GM13977 (cell line): Measurements from ENCODE around the gene TBC1D2.
"Not testable (repeated sequence)": the region's sequence is repeated elsewhere in the genome, so short reads cannot be mapped to it uniquely, and the experiment has no call there.

Experiments
- DNase-seq: peaks from one replicate; pipeline ENCODE4 v3.0.0; 2012; ENCODE audit warnings: low spot score
- in situ Hi-C: fragments of 300-500 bp; cut with MboI; formaldehyde crosslinking; loops from one replicate; pipeline ENCODE4 v1.12.0; 2022; ENCODE audit warnings: low sequenced_read_pairs, low pct_unique_long_range_greater_than_20kb, mixed read lengths, inconsistent platforms; ENCODE audit not compliant: unreplicated experiment
- TF ChIP-seq, protein P1 (sequence below): IDR thresholded peaks from 2 replicates; pipeline ENCODE4 v1.5.1; 2012; ENCODE audit warnings: mild to moderate bottlenecking, control low read depth; ENCODE audit not compliant: insufficient read depth; ENCODE audit errors: extremely low read depth, missing control alignments

TBC1D2 gene

DNA sequence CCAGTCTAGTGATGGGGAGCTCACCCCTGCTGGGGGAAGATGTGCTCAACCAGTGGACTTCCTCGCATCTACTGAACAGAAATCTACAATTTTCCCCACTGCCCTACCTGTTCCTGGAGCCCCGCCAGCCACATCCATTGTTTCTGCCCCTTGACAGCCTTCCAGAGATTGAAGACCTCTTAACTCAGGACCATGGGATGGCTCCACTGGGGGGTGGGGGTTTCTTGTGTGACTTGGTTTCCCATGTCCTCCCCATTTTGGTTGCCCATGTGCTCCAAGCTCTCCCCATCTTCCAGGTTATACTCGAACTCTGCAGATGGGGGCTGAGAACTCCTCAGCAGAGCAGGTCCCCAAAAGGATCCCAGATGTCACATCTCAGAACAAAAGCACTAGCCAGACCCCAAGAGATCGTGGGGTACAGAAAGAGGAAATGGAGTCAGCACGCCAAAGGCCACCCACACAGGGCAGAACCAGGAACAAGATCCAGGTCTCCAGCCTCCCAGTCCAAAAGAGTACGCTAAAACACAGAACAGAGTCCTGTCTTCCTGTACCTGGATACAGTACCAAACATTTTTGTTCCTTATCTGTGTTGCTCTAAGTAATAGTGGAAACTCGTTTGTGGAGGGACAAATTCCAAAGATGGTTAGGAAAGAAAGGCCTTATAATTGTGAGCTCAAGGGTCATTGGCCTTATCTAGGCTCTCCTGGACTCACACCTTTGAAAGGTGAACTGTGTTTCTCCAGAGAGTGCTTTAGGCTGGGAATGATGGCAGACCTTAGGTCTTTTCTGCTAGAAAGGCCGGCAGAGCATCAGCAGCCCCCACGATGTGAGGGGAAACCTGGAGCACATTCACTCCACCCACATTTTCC, 78.8 kb downstream of the TBC1D2 start:
- TF ChIP-seq, protein P1, sequence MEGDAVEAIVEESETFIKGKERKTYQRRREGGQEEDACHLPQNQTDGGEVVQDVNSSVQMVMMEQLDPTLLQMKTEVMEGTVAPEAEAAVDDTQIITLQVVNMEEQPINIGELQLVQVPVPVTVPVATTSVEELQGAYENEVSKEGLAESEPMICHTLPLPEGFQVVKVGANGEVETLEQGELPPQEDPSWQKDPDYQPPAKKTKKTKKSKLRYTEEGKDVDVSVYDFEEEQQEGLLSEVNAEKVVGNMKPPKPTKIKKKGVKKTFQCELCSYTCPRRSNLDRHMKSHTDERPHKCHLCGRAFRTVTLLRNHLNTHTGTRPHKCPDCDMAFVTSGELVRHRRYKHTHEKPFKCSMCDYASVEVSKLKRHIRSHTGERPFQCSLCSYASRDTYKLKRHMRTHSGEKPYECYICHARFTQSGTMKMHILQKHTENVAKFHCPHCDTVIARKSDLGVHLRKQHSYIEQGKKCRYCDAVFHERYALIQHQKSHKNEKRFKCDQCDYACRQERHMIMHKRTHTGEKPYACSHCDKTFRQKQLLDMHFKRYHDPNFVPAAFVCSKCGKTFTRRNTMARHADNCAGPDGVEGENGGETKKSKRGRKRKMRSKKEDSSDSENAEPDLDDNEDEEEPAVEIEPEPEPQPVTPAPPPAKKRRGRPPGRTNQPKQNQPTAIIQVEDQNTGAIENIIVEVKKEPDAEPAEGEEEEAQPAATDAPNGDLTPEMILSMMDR, result no peak
- DNase-seq, result no peak
- in situ Hi-C loops, result no loop called here

DNA sequence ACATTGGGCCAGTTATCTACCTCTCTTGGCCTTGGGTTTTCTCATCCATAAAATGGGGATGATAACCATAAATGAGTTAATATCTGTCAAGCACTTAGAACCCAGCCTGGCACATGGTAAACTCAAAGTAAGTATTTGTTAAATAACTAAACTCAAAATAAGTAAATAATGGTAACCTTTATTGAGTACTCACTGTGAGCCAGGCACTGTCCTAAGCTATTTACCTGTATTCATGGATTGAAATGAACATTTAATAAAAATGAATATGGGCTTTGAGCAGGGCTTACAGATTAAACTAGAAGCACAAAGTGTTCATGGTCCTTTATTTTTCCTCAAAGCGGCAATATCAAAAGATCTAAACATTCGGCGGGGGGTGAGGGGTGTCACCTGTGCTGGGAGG, 79.7 kb downstream of the TBC1D2 start:
- DNase-seq, result no peak
- TF ChIP-seq, protein P1, result no peak
- in situ Hi-C loops, result no loop called here

- in situ Hi-C loops, result no loop called here
- DNase-seq, result no peak
- TF ChIP-seq, protein P1, result no peak
Observed at GRCh38 chr9:98175028-98175569, 80.3 kb downstream of the TBC1D2 start.

DNA sequence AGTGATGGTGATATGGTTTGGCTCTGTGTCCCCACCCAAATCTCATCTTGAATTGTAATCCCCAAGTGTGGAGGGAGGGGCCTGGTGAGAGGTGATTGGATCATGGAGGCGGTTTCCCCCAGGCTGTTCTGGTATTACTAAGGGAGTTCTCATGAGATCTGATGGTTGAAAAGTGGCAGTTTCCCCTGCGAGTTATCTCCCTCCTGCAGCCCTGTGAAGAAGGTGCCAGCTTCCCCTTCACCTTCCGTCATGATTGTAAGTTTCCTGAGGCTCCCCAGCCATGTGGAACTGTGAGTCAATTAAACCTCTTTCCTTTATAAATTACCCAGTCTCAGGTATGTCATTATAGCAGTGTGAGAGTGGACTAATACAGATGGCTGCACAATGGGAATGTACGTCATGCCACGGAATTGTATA, 80.9 kb downstream of the TBC1D2 start:
- DNase-seq, in situ Hi-C loops: not testable (repeated sequence)

DNA sequence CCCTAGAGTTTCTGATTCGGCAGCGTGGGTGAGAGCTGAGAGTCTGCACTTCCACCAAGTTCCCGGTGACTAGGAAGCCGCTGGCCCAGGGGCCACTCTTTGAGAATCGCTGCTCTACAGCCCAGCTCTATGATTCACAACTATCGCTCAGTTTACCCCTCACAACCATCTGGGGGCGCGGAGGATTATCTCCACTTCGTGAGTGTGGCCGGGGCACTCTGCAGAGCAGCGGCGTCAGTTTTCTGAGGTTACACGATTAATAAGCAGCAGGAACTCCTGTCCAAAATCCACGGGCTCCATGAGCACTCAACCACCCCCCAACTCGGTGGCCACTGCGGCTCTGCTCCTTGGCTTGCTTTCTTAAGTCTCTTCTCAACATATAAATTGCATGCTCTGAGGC, 82.3 kb downstream of the TBC1D2 start:
- DNase-seq, result no peak
- in situ Hi-C loops, result no loop called here
- TF ChIP-seq, protein P1, result no peak

GRCh38 chr9:98172604-98173003, 82.8 kb downstream of the TBC1D2 start:
- TF ChIP-seq, protein P1, result no peak
- in situ Hi-C loops, result no loop called here
- no peak for DNase-seq
